Naive thymus-derived CD8-positive, alpha-beta T cell (primary cell): ENCODE results near the gene SCG2. TPM values are rescaled to one million over a fixed set of nuclear protein-coding genes. Genes with fewer than 3 reads are reported as not detected.
"Not testable (repeated sequence)": the region's sequence is repeated elsewhere in the genome, so short reads cannot be mapped to it uniquely, and the experiment has no call there.

Experiments
- ATAC-seq, 2 donors: fragments of 150-1000 bp; cut with Tn5 transposase in 1 of 2; sonication (Bioruptor Pico), chemical (Tn5 transposase) in 1 of 2; 1 replicate in 1 of 2; 2 replicates in 1 of 2; pipeline ENCODE4 v1.10.0; 2021; ENCODE audit warnings: mild to moderate bottlenecking in 2 of 2, moderate library complexity in 2 of 2
- POLR2A ChIA-PET: fragments of 350-600 bp; sonication (Branson Sonifier 250); formaldehyde crosslinking; loops from one replicate; lab custom pipeline; 2021; ENCODE audit warnings: antibody characterized with exemption; lab: Charles Lee
- DNase-seq, 10 donors: peaks; one replicate each; pipeline versions ENCODE4 v3.0.0 to v3.0.0-alpha.2; 2020 to 2022
- H3K27ac Mint-ChIP-seq, 10 donors: one replicate each; pipeline ENCODE4 v1.8.0; 2020 to 2022; ENCODE audit warnings: mild to moderate bottlenecking in 10 of 10, mixed read lengths in 10 of 10, moderate library complexity in 4 of 10, inconsistent platforms in 1 of 10
- H3K27me3 Mint-ChIP-seq, 5 donors: one replicate each; pipeline ENCODE4 v1.8.0; 2021 to 2022; ENCODE audit warnings: mixed read lengths in 5 of 5
- H3K36me3 Mint-ChIP-seq, 3 donors: one replicate each; pipeline ENCODE4 v1.8.0; 2020 to 2022; ENCODE audit warnings: mixed read lengths in 3 of 3, mild to moderate bottlenecking in 2 of 3, inconsistent platforms in 1 of 3
- H3K4me1 Mint-ChIP-seq, 4 donors: one replicate each; pipeline ENCODE4 v1.8.0; 2021 to 2022; ENCODE audit warnings: mixed read lengths in 4 of 4
- H3K4me3 Mint-ChIP-seq, 10 donors: one replicate each; pipeline ENCODE4 v1.8.0; 2020 to 2022; ENCODE audit warnings: mild to moderate bottlenecking in 10 of 10, mixed read lengths in 10 of 10, moderate library complexity in 6 of 10, inconsistent platforms in 1 of 10
- H3K9me3 Mint-ChIP-seq, 9 donors: one replicate each; pipeline ENCODE4 v1.8.0; 2020 to 2022; ENCODE audit warnings: mixed read lengths in 9 of 9, mild to moderate bottlenecking in 3 of 9, inconsistent platforms in 1 of 9, moderate library complexity in 1 of 9
- polyA plus RNA-seq, 3 donors: library from polyadenylated mRNA; unstranded; fragments of 300-500 nt; fragmentation: Illumina TruSeq; gene quantifications; one replicate each; pipeline ENCODE4 v1.2.3, GENCODE V29; 2021
- total RNA-seq, 8 experiments: library from RNA in 2 of 8; stranded (reverse) in 2 of 8; gene quantifications; one replicate each; pipeline ENCODE4 v1.2.3 and lab custom pipeline; 2021 to 2026

SCG2 gene
- total and polyA plus RNA-seq, 5 experiments from 2014 or later = not detected

DNA sequence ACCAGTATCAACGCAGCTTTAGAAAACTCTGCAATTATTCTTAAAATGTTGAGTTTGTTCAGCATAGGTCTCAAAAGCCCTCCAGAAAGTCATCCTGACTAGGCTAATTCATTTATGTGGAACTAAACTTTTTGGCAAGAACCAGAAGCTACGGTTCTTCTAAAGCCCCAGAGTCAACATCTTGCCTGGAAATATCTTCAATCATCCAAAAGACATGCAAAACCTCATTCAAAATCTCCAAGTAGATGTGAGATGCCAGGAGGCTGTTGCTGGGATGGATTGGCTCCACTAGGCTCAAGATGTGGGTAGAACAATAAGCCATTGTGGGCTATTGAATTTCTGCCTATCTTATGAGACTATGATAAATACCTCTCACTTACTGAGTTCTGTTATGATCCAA is 2.1 kb upstream of the SCG2 start:
- no peak for ATAC-seq
- H3K4me1 Mint-ChIP-seq = peaks cover 0 to 7% (median 2%) of the 10 kb centered on the region in 4 donors
- POLR2A ChIA-PET = no interaction called here

DNA sequence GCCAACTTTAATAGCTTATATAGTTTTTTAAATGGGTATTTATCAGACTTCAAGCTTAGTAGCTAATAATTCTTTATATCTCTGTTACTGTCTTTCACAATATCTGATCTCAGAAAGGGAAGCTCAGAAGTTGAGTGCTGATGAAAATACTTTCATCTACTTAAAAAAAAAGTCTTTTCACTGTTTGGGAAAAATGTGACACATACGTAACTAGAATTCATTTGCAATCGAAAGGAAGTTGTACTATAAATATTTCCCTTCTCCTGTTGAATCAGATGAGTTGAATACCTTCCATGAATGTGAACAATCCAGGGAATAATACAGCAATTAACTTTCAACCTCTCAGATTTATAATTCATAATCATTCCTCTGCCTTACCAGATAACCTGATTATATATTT is 811 bp upstream of the SCG2 start:
- ATAC-seq = no peak
- Mint-ChIP-seq H3K9me3 (peaks cover 0 to 12% (median 0%) of the 10 kb centered on the region in 9 donors), H3K4me3 (no peak overlapping the region), H3K27ac (no peak overlapping the region), H3K4me1 (peaks cover 0 to 7% (median 2%) of the 10 kb centered on the region in 4 donors), H3K27me3 (peaks cover 5 to 38% (median 14%) of the 10 kb centered on the region in 5 donors), H3K36me3 (no peaks in the 10 kb centered on the region)
- DNase-seq = no peak
- POLR2A ChIA-PET = no interaction called here

More for the DNA sequence above, 2.1 kb upstream of the SCG2 start:
- no peak overlapping the region for H3K27ac Mint-ChIP-seq
- H3K27me3 Mint-ChIP-seq = peaks cover 5 to 33% (median 10%) of the 10 kb centered on the region in 5 donors
- peaks cover 0 to 1% (median 0%) of the 10 kb centered on the region in 9 donors for H3K9me3 Mint-ChIP-seq
- no peak for DNase-seq
- no peak overlapping the region for H3K4me3 Mint-ChIP-seq
- no peaks in the 10 kb centered on the region for H3K36me3 Mint-ChIP-seq

DNA sequence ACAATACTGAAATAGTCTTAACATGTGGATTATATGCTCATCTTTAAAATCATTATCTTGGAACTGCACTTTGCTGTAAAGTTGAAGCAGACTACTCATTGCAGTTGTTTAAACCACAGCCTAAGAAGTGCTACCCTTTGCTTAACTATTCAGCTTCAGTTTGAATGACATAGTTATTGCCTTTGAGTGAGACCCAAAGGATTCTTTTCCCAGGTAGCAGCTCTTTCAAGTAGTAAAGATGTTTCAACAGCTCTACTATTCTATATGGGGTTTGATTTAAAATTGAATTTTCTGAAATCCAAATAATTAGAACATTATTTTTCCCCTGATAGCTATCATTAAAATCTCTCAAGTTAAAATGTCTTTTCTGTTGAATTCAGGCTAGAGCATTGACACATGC is 1.1 kb downstream of the SCG2 start:
- Mint-ChIP-seq H3K36me3 (no peaks in the 10 kb centered on the region), H3K27ac (no peak overlapping the region), H3K4me1 (peaks cover 0 to 7% (median 2%) of the 10 kb centered on the region in 4 donors), H3K4me3 (no peak overlapping the region), H3K27me3 (peaks cover 0 to 35% (median 12%) of the 10 kb centered on the region in 5 donors), H3K9me3 (peaks cover 0 to 12% (median 0%) of the 10 kb centered on the region in 9 donors)
- POLR2A ChIA-PET = no interaction called here
- ATAC-seq = no peak
- DNase-seq = no peak

DNA sequence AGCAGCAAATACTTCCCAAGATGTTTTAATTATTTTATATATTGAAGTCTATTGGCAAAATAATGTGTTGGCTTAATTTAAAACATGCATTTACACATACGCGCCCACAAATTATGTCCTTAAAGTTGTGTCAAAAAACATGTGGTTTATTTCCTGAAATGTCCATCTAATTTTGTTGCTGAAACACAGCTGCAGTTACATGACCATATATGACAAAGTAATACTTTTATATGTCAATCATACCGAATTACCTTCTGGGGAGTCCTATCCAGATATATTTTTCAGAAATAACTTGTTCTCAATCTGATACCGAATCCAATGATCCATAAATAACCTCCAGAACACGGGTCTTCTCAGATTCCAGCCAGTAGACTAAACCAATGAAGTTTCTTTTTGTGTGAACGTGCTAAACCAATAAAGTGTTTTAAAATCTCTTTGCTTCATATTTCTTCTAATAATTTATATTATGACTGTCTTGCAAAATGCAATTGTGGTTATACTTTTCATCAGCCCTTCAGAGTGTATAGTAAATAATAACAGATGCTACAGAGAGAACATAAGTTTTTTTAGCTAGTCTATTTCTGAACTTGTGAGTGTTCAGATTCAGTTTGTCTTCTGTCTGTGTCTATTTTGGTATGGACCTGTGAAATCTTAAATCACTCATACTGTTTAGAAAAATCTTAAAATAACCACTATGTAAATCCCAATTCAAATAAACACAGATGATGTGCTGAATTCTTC is 2.4 kb downstream of the SCG2 start:
- H3K9me3 Mint-ChIP-seq = peaks cover 0 to 12% (median 0%) of the 10 kb centered on the region in 9 donors
- POLR2A ChIA-PET = no interaction called here
- no peak for DNase-seq
- no peaks in the 10 kb centered on the region for H3K36me3 Mint-ChIP-seq
- H3K27ac Mint-ChIP-seq = no peak overlapping the region
- ATAC-seq = no peak
- no peak overlapping the region for H3K4me3 Mint-ChIP-seq
- H3K27me3 Mint-ChIP-seq = peaks cover 0 to 24% (median 12%) of the 10 kb centered on the region in 5 donors
- H3K4me1 Mint-ChIP-seq = peaks cover 0 to 7% (median 2%) of the 10 kb centered on the region in 4 donors

DNA sequence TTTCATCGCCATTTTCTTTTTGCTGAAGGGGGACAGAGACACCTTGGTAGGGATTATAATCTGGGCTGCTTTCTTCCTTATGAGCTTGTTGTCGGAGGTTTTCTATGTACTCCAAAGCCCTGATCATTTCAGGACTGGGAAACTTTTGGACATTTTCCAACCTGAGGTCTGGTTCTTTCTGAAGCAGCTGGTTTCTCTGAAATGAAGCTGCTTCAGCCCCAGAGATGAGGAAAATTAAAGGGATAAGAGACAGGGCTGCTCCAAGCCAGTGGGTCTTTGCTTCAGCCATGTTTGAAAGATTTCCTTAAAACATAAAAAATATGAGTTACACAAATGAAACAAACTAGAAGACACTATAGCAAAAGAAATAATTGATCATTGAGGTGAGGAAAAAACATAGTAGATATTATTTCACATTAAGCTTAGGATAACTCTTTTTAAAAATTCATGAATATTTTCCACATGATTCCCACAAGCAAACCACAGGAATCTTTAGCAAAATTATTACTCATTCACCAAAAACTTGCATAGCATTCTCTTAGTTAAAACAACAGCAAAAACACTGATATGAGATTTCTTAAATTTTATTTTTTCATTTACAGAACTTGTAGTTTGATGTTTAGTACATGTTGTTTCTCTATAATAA is 3.0 kb downstream of the SCG2 start:
- Mint-ChIP-seq H3K27me3 (peaks cover 0 to 22% (median 12%) of the 10 kb centered on the region in 5 donors), H3K9me3 (peaks cover 0 to 12% (median 0%) of the 10 kb centered on the region in 9 donors), H3K4me3 (no peak overlapping the region), H3K36me3 (no peaks in the 10 kb centered on the region), H3K4me1 (peaks cover 0 to 7% (median 2%) of the 10 kb centered on the region in 4 donors), H3K27ac (no peak overlapping the region)
- ATAC-seq (no peak), DNase-seq (no peak)
- POLR2A ChIA-PET = no interaction called here

DNA sequence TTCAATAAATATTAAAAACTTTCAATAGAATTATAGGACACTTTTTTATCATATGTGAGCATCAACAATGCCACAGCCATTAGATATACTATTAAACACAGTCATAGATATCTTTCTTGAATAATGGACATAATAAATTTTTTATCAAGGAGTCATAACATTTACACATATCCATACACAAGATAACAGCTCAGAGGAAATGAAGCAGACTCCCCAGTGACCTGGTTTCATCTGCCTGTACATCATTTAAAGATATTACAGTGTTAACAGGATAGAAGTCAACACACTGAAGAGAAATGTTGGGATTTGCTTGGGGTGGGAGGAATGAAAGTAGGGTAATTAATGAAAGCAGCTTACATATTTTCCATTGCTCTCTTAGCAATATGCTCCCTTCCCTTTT is 5.1 kb downstream of the SCG2 start:
- ATAC-seq = no peak
- H3K4me3 Mint-ChIP-seq = no peak overlapping the region
- H3K36me3 Mint-ChIP-seq = peaks cover 0 to 4% (median 0%) of the 10 kb centered on the region in 3 donors
- peaks cover 0 to 3% (median under 1%) of the 10 kb centered on the region in 4 donors for H3K4me1 Mint-ChIP-seq
- DNase-seq = no peak
- POLR2A ChIA-PET = no interaction called here
- H3K27ac Mint-ChIP-seq = no peak overlapping the region
- peaks cover 3 to 22% (median 14%) of the 10 kb centered on the region in 5 donors for H3K27me3 Mint-ChIP-seq
- H3K9me3 Mint-ChIP-seq = peaks cover 0 to 21% (median 3%) of the 10 kb centered on the region in 9 donors

DNA sequence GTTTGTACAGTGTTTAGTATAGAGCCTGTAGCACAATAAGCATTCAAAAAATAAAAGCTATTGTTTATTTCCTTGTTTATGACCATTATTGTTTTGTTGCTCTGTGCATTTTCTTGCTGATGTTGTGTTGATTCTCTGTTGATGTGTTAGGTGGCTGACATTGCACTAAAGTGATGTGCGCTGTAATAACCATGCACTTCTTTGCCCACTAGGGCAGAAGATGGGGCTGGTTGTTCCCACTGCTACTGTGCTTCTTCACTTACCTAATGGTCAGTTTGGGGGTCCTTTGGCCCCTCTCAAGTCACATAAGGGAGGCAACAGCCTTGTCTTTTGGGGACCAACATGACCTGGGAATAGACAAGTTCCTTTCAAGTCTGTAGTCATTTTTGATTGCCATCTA is 6.0 kb downstream of the SCG2 start:
- H3K9me3 Mint-ChIP-seq = peaks cover 0 to 21% (median 3%) of the 10 kb centered on the region in 9 donors
- ATAC-seq = no peak
- DNase-seq = no peak
- H3K4me3 Mint-ChIP-seq = no peak overlapping the region
- POLR2A ChIA-PET = no interaction called here
- H3K27me3 Mint-ChIP-seq = peaks cover 3 to 22% (median 14%) of the 10 kb centered on the region in 5 donors
- peaks cover 0 to 4% (median 0%) of the 10 kb centered on the region in 3 donors for H3K36me3 Mint-ChIP-seq
- no peak overlapping the region for H3K27ac Mint-ChIP-seq
- no peaks in the 10 kb centered on the region for H3K4me1 Mint-ChIP-seq

DNA sequence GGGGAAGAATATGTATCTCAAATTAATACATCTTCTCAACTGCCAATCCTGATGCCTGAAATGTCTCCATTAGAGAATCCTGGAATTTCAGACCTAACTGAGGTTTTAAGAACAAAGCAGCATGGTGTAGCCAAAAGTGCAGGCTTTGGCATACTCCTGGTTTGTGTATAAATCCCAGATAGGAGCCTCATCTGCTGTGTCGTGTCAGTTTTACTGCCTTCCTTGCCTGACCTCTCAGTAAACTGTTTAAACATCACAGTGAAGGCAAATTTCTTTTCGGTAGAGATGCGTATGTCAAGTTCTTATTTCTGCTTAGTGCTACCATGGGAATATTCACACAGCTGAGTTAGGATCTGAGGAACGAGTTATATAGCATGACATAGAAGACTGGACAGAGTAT is 7.3 kb downstream of the SCG2 start:
- H3K9me3 Mint-ChIP-seq = peaks cover 0 to 21% (median 3%) of the 10 kb centered on the region in 9 donors
- peaks cover 0 to 4% (median 0%) of the 10 kb centered on the region in 3 donors for H3K36me3 Mint-ChIP-seq
- POLR2A ChIA-PET = no interaction called here
- H3K27me3 Mint-ChIP-seq = peaks cover 2 to 22% (median 12%) of the 10 kb centered on the region in 5 donors
- H3K4me1 Mint-ChIP-seq = no peaks in the 10 kb centered on the region
- H3K4me3 Mint-ChIP-seq = no peak overlapping the region
- no peak overlapping the region for H3K27ac Mint-ChIP-seq
- DNase-seq = no peak
- no peak for ATAC-seq

DNA sequence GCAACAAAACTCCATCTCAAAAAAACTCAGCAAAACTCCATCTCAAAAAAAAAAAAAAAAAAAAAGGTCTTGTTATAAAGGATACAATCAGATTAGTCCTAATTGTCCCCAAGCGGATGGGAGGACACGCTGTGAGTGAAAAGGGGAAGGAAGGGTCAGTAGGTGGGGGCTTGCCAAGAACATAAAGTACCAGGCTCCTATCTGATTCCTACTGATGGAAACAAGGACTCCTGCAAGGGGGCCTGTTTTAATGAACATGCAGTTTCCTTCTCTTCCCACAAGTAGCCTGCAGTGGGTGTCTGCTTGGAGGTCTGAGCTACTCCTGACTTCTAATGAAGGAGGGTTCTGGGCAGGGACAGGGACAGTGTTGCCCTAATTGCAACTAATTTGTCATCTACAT is 7.9 kb downstream of the SCG2 start:
- peaks cover 0 to 20% (median 12%) of the 10 kb centered on the region in 5 donors for H3K27me3 Mint-ChIP-seq
- ATAC-seq (no peak), DNase-seq (no peak)
- no peak overlapping the region for H3K27ac Mint-ChIP-seq
- H3K4me1 Mint-ChIP-seq = no peaks in the 10 kb centered on the region
- peaks cover 0 to 4% (median 0%) of the 10 kb centered on the region in 3 donors for H3K36me3 Mint-ChIP-seq
- POLR2A ChIA-PET = no interaction called here
- no peak overlapping the region for H3K4me3 Mint-ChIP-seq
- peaks cover 0 to 21% (median 3%) of the 10 kb centered on the region in 9 donors for H3K9me3 Mint-ChIP-seq

DNA sequence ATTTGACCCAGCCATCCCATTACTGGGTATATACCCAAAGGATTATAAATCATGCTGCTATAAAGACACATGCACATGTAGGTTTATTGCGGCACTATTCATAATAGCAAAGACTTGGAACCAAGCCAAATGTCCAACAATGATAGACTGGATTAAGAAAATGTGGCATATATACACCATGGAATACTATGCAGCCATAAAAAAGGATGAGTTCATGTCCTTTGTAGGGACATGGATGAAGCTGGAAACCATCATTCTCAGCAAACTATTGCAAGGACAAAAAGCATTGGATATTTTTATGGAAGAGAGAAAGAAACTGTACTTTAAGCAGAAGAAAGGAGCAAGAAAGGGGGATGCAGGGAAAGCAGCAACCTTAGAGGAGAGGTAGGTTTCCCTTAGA is 9.5 kb downstream of the SCG2 start:
- H3K9me3 Mint-ChIP-seq, H3K27me3 Mint-ChIP-seq, H3K4me1 Mint-ChIP-seq, DNase-seq, ATAC-seq, POLR2A ChIA-PET, H3K27ac Mint-ChIP-seq, H3K4me3 Mint-ChIP-seq, H3K36me3 Mint-ChIP-seq: not testable (repeated sequence)

DNA sequence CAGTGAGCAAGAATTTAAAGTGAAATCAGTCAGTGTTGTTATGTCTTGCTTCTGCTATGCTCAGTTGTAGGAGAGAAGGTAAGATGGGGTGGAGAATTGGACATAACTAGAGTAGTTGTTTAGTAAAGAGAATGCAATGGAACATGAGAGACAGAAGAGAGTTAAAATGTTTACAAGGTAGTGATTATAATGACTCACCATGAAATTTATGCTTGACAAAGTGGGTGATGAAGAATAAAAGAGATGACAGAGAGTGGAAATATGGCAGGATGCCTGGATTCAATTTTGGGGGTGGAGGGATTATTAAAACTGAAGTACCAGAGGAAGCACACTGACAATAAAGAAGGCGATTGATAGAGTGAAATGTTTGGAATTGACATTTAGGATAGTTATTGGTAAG is 10.6 kb downstream of the SCG2 start:
- POLR2A ChIA-PET = no interaction called here
- Mint-ChIP-seq H3K4me3 (no peak overlapping the region), H3K4me1 (no peaks in the 10 kb centered on the region), H3K27ac (no peak overlapping the region), H3K36me3 (peaks cover 0 to 4% (median 0%) of the 10 kb centered on the region in 3 donors), H3K9me3 (peaks cover 0 to 9% (median 2%) of the 10 kb centered on the region in 9 donors), H3K27me3 (peaks cover 0 to 5% (median 3%) of the 10 kb centered on the region in 5 donors)
- ATAC-seq (no peak), DNase-seq (no peak)

DNA sequence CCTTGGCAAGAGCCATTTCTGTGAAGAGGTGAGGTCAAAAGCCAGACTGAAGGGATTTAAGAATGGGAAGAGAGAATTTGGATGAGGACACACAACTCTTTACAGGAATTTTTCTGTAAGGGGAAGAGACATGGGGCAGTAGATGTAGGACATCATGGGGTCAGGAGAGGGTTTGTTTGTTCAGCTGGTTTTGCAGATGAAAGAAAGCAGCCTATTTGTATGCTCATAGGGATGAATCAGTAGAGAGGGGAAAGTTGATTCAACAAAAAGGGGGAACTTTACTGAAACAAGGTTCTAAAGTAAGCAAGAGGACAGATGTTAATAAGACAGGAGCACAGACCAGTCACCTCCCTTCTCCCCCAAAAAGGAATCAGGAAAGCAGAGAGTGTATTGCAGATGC is 11.2 kb downstream of the SCG2 start:
- POLR2A ChIA-PET = no interaction called here
- Mint-ChIP-seq H3K27ac (no peak overlapping the region), H3K9me3 (peaks cover 0 to 9% (median 2%) of the 10 kb centered on the region in 9 donors), H3K4me1 (no peaks in the 10 kb centered on the region), H3K4me3 (no peak overlapping the region), H3K27me3 (peaks cover 0 to 5% (median 3%) of the 10 kb centered on the region in 5 donors), H3K36me3 (peaks cover 0 to 4% (median 0%) of the 10 kb centered on the region in 3 donors)
- ATAC-seq = no peak
- DNase-seq = no peak

DNA sequence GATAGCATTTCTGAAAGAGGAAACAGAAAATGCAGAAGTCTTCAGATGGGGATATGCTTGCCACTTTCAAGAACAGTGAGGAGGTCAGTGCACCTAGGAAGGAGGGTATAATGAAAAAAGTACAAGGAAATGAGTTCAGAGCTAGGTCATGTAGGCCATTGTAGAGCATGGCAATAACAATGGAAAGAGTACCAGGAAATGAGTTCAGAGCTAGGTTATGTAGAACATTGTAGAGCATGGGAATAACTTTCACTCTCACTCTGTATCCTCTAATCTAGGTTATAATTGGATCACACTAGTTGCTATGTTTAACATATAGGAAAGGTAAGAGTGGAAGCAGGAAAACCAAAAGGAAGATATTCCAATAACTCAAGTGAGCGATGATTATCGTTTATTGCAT is 12.3 kb downstream of the SCG2 start:
- peaks cover 0 to 4% (median 0%) of the 10 kb centered on the region in 3 donors for H3K36me3 Mint-ChIP-seq
- peaks cover 0 to 5% (median 3%) of the 10 kb centered on the region in 5 donors for H3K27me3 Mint-ChIP-seq
- H3K9me3 Mint-ChIP-seq = peaks cover 0 to 9% (median 2%) of the 10 kb centered on the region in 9 donors
- DNase-seq = no peak
- no peaks in the 10 kb centered on the region for H3K4me1 Mint-ChIP-seq
- no peak for ATAC-seq
- POLR2A ChIA-PET = no interaction called here
- no peak overlapping the region for H3K27ac Mint-ChIP-seq
- no peak overlapping the region for H3K4me3 Mint-ChIP-seq
